ENCODE measurements around the gene DNLZ.

The DNLZ gene

GRCh38 chr9:136376457-136376856 is 12.9 kb upstream of the DNLZ start:
- no peak for DNase-seq (ENCODE audit: low spot score)

GRCh38 chr9:136375096-136375495 is 11.6 kb upstream of the DNLZ start:
- no peak for DNase-seq (ENCODE audit: low spot score)

GRCh38 chr9:136374183-136374575 is 10.6 kb upstream of the DNLZ start:
- DNase-seq (ENCODE audit: low spot score): no peak

GRCh38 chr9:136373300-136374182 is 10.0 kb upstream of the DNLZ start, which contains the start of gene CARD9:
CARD9 (minus strand) TSS chr9:136373669; CDS start chr9:136372078, 1,591 bp downstream.
- DNase-seq (ENCODE audit: low spot score): no peak

GRCh38 chr9:136372561-136373299 is 9.2 kb upstream of the DNLZ start:
- no peak for DNase-seq (ENCODE audit: low spot score)

- no peak for DNase-seq (ENCODE audit: low spot score)
Observed at GRCh38 chr9:136372006-136372405, 8.5 kb upstream of the DNLZ start.

- no peak for DNase-seq (ENCODE audit: low spot score)
Observed at GRCh38 chr9:136371533-136371880, 8.0 kb upstream of the DNLZ start.

- DNase-seq (ENCODE audit: low spot score): no peak
Observed at GRCh38 chr9:136370687-136371532, 7.4 kb upstream of the DNLZ start.

GRCh38 chr9:136370037-136370436 is 6.5 kb upstream of the DNLZ start:
- no peak for DNase-seq (ENCODE audit: low spot score)

- no peak for DNase-seq (ENCODE audit: low spot score)
Observed at GRCh38 chr9:136368190-136368589, 4.6 kb upstream of the DNLZ start.

GRCh38 chr9:136367296-136368145 is 4.0 kb upstream of the DNLZ start:
- DNase-seq (ENCODE audit: low spot score): no peak

GRCh38 chr9:136366826-136367225 is 3.3 kb upstream of the DNLZ start:
- no peak for DNase-seq (ENCODE audit: low spot score)

GRCh38 chr9:136365775-136366222 is 2.3 kb upstream of the DNLZ start:
- no peak for DNase-seq (ENCODE audit: low spot score)

GRCh38 chr9:136364942-136365774 is 1.6 kb upstream of the DNLZ start:
- no peak for DNase-seq (ENCODE audit: low spot score)

- no peak for DNase-seq (ENCODE audit: low spot score)
Observed at GRCh38 chr9:136363949-136364748, 605 bp upstream of the DNLZ start.

- no peak for DNase-seq (ENCODE audit: low spot score)
Observed at GRCh38 chr9:136362450-136362784, 1.1 kb downstream of the DNLZ start.

GRCh38 chr9:136361754-136362449 is 1.6 kb downstream of the DNLZ start:
- DNase-seq (ENCODE audit: low spot score): no peak

- no peak for DNase-seq (ENCODE audit: low spot score)
Observed at GRCh38 chr9:136361047-136361753, 2.3 kb downstream of the DNLZ start.
